OCI-LY1 (cell line): ENCODE measurements around the gene IL21R.

ENCODE experiments used
- EZH2 ChIP-seq: fragments of 200-600 bp; sonication (generic), shearing (Covaris generic); IDR thresholded peaks from 2 replicates; pipeline ENCODE4 v1.8.0; 2017; ENCODE audit warnings: borderline replicate concordance, mixed run types, mild to moderate bottlenecking, antibody characterized with exemption, low read length, moderate library complexity, mixed read lengths
- TF ChIP-seq, protein P1 (sequence below): fragments of 200-600 bp; sonication (generic), shearing (Covaris generic); IDR thresholded peaks from 2 replicates; pipeline ENCODE4 v1.5.1; 2017; ENCODE audit warnings: mild to moderate bottlenecking, antibody characterized with exemption, low read length, moderate library complexity, mixed read lengths

GRCh38 chr16:27448532-27449433, 46.8 kb downstream of the IL21R start:
- TF ChIP-seq, protein P1, sequence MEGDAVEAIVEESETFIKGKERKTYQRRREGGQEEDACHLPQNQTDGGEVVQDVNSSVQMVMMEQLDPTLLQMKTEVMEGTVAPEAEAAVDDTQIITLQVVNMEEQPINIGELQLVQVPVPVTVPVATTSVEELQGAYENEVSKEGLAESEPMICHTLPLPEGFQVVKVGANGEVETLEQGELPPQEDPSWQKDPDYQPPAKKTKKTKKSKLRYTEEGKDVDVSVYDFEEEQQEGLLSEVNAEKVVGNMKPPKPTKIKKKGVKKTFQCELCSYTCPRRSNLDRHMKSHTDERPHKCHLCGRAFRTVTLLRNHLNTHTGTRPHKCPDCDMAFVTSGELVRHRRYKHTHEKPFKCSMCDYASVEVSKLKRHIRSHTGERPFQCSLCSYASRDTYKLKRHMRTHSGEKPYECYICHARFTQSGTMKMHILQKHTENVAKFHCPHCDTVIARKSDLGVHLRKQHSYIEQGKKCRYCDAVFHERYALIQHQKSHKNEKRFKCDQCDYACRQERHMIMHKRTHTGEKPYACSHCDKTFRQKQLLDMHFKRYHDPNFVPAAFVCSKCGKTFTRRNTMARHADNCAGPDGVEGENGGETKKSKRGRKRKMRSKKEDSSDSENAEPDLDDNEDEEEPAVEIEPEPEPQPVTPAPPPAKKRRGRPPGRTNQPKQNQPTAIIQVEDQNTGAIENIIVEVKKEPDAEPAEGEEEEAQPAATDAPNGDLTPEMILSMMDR = no peak
- TF ChIP-seq EZH2 = no peak
